AG09309 (cell line): ENCODE results near the gene PSMG3.

ENCODE experiments used
- DNase-seq: peaks from one replicate; pipeline ENCODE4 v3.0.0-alpha.2; 2010; ENCODE audit warnings: low read depth
- H3K4me3 ChIP-seq: 2 replicates; pipeline ENCODE4 v1.5.1; 2011; ENCODE audit warnings: mild to moderate bottlenecking, low read depth, low read length, moderate library complexity; ENCODE audit not compliant: control insufficient read depth
- CTCF ChIP-seq: IDR thresholded peaks from 2 replicates; pipeline ENCODE4 v1.5.1; 2011; ENCODE audit warnings: mild to moderate bottlenecking, low read depth, low read length, inconsistent platforms; ENCODE audit not compliant: insufficient read depth, control insufficient read depth; ENCODE audit errors: missing control alignments

Gene PSMG3

GRCh38 chr7:1529383-1530116 is 40.3 kb downstream of the PSMG3 start:
- TF ChIP-seq CTCF: no peak
- no peak overlapping the region for H3K4me3 ChIP-seq
- DNase-seq: no peak

DNA sequence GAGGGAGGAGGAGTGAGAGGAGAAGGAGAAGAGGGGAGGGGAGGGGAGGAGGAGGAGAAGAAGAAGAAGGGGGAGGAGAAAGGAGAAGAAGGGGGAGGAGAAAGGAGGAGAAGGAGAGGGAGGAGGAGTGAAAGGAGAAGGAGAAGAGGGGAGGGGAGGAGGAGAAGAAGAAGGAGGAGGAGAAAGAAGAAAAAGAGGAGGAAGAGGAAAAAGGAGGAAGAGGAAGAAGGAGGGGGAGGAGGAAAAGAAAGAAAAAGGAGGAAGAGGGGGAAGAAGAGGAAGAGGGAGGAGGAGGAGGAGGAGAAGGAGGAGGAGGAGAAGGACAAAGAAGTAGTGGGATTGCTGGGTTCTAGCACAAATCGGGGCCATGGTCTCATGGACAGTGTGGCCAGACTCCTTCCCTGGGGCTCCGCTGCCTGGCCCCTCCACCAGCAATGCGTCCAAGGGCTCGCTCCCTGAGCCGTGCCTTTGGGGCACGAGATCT is 43.5 kb downstream of the PSMG3 start:
- no peak overlapping the region; the same call in 1 of the 2 replicates for H3K4me3 ChIP-seq
- no peak for TF ChIP-seq CTCF

DNA sequence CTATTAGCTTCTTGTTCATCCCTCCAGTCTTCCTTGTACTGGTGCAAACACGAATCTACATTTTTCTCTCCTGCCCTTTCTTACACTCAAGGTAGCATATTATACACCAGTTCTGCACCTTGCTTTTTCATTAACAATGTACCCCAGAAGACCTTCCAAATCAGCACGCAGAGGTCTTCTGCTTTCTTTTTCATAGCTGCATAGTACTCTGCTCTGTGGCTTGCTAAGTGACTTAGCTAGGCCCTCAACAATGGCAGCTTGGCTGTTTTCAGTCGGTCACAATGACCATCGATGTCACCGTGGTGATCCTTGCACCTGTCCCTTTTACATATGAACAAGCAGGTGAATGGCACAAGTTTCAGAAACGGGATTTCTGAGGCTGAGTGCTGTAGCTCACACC is 44.4 kb downstream of the PSMG3 start:
- DNase-seq: no peak
- no peak for TF ChIP-seq CTCF
- H3K4me3 ChIP-seq: no peak overlapping the region

More for the DNA sequence above, 43.5 kb downstream of the PSMG3 start:
- no peak for DNase-seq

DNA sequence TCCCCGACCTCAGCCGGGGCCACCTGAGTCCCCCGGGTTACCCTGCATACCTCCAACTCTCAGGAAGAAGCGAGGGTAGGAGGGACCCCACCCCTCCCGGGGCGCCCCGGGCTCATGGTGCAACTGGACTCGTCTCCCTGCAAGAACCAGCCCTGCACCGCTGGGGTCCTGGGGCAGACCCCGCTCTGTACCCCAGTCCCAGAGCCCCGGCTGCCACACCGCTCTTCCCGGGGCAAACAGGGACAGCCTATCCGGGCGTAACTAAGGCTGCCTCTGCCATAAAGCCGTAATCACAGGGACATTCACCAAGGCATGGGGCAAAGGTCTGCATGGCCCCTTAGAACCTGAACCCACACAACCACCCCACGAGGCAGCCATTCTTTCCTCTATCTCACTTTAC is 46.0 kb downstream of the PSMG3 start:
- no peak for DNase-seq
- no peak for TF ChIP-seq CTCF
- H3K4me3 ChIP-seq: no peak overlapping the region

DNA sequence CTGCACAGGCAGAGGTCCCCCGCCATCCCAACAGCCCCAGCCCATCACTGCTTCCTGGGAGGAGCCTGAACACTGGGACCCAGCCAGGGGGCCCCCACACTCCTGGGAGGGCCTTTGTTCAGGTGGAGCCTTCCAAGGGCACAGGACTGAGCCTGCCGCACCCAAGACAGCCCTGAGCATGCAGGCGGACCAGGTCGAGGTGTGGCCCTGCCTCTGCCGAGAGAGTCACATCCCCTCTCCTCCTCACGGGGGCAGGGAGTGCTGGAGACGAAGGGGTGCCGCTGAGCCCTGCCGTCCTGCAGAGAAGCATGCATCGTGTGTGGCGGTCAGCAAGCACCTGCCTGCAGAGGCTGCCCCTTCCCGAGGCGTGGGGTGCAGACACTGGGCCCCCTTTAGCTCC is 46.6 kb downstream of the PSMG3 start:
- no peak for TF ChIP-seq CTCF
- H3K4me3 ChIP-seq: no peak overlapping the region
- no peak for DNase-seq

DNA sequence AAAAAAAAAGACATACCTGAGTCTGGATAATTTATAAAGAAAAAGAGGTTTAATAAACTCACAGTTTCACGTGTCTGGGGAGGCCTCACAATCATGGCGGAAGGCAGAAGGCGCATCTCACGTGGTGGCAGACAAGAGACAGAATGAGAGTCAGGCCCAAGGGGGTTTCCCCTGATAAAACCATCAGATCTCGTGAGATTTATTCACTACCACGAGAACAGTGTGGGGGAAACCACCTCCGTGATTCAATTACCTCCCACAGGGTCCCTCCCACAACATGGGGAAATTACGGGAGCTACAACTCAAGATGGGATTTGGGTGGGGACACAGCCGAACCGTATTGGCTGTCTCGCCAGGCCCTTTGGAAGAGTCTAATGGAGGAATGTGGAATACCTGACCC is 48.4 kb downstream of the PSMG3 start:
- no peak for TF ChIP-seq CTCF
- no peak for DNase-seq

More for the DNA sequence above, 48.4 kb downstream of the PSMG3 start:
- H3K4me3 ChIP-seq: no peak overlapping the region
